Testis (tissue), 3 donors: ENCODE measurements around the gene DAZL. TPM values are rescaled to one million over a fixed set of nuclear protein-coding genes. Genes with fewer than 3 reads are reported as not detected.

Source experiments
- DNase-seq: peaks from one replicate; pipeline ENCODE4 v3.0.0-alpha.2; 2019
- H3K27ac ChIP-seq, 2 donors: fragments of 200-600 bp; sonication (generic); one replicate each; pipeline ENCODE4 v1.5.1; 2019
- H3K27me3 ChIP-seq: fragments of 200-600 bp; sonication (generic); one replicate; pipeline ENCODE4 v1.5.1; 2019
- H3K36me3 ChIP-seq: fragments of 200-600 bp; sonication (generic); one replicate; pipeline ENCODE4 v1.5.1; 2017; ENCODE audit warnings: low read depth; ENCODE audit errors: missing control alignments
- H3K4me1 ChIP-seq: fragments of 200-600 bp; sonication (generic); one replicate; pipeline ENCODE4 v1.5.1; 2019
- H3K4me3 ChIP-seq, 2 donors: fragments of 200-600 bp; sonication (generic); one replicate each; pipeline ENCODE4 v1.5.1; 2017 to 2019
- H3K9me3 ChIP-seq: fragments of 200-600 bp; sonication (generic); one replicate; pipeline ENCODE4 v1.5.1; 2017
- CTCF ChIP-seq, 3 experiments: fragments of 450-650 bp in 2 of 3; fragments of 200-600 bp in 1 of 3; sonication (generic) in 1 of 3; IDR thresholded peaks; one replicate each; pipeline ENCODE4 v1.5.1; 2016 to 2019; ENCODE audit warnings: antibody characterized with exemption in 3 of 3, mild to moderate bottlenecking in 2 of 3, moderate library complexity in 1 of 3
- POLR2A ChIP-seq: fragments of 450-650 bp; IDR thresholded peaks from one replicate; pipeline ENCODE4 v1.6.1; 2017; ENCODE audit warnings: antibody characterized with exemption, mild to moderate bottlenecking, moderate library complexity
- WGBS, 2 donors: methylation state at CpG; one replicate each; pipeline ENCODE4 v1.1.5; 2018; 5-methylcytosine and 5-hydroxymethylcytosine counted together
- intact Hi-C: fragments of 100-400 bp; cut with DNase I; formaldehyde crosslinking; loops from one replicate; pipeline ENCODE4 v1.15.1; 2023; ENCODE audit warnings: low total_unique reads
- polyA plus RNA-seq: library from polyadenylated mRNA; stranded (reverse); fragments of 350-450 nt; fragmentation: Illumina TruSeq; extraction: RNeasy Lipid Tissue Mini Kit (QIAGEN cat#74804); gene quantifications from one replicate; pipeline ENCODE4 v1.2.3, GENCODE V29; 2014; ENCODE audit warnings: low read depth, low replicate concordance; ENCODE audit not compliant: insufficient read depth
- total RNA-seq, 2 donors: library from RNA; depleted of rRNA; stranded (reverse); fragments of >200 nt; gene quantifications; one replicate each; pipeline ENCODE4 v1.2.3, GENCODE V29; 2016

The DAZL gene
- total and polyA plus RNA-seq, 3 donors from 2014 or later: 49.8 to 124 (median 71.5) TPM

- DNase-seq: no peak
- no peaks in the 10 kb centered on the region for H3K4me1 ChIP-seq
- H3K9me3 ChIP-seq: no peaks in the 10 kb centered on the region
- no peaks in the 10 kb centered on the region for H3K27me3 ChIP-seq
- TF ChIP-seq CTCF (IDR thresholded peaks at IDR 0.05) (no peak), POLR2A (no peak)
- H3K27ac ChIP-seq: no peak overlapping the region
- H3K4me3 ChIP-seq: no peak overlapping the region
- 84 to 89% methylated on average over 6 of the region's 6 CpGs for WGBS, 2 donors
- intact Hi-C loops: loop anchor here (10.0 kb wide), 1 partner anchor 259 kb away; no protein-coding TSS in a partner anchor
- no peaks in the 10 kb centered on the region for H3K36me3 ChIP-seq
Measured at GRCh38 chr3:16543242-16543864, 61.9 kb downstream of the DAZL start.

- intact Hi-C loops: no loop called here
Measured at GRCh38 chr3:16538507-16538906, 66.7 kb downstream of the DAZL start.

GRCh38 chr3:16536996-16537395 lies 68.2 kb downstream of the DAZL start:
- Histone ChIP-seq H3K27me3 (no peaks in the 10 kb centered on the region), H3K4me3 (no peak overlapping the region), H3K4me1 (no peaks in the 10 kb centered on the region), H3K27ac (no peak overlapping the region), H3K9me3 (no peaks in the 10 kb centered on the region), H3K36me3 (no peaks in the 10 kb centered on the region)
- DNase-seq: no peak
- intact Hi-C loops: no loop called here
- TF ChIP-seq POLR2A: no peak
- TF ChIP-seq CTCF (IDR thresholded peaks at IDR 0.05): no peak
- WGBS, 2 donors: 47 to 65% methylated on average over 3 of the region's 3 CpGs

More at GRCh38 chr3:16538507-16538906, 66.7 kb downstream of the DAZL start:
- TF ChIP-seq POLR2A (no peak), CTCF (IDR thresholded peaks at IDR 0.05) (no peak)
- DNase-seq: no peak
- 74 to 84% methylated on average over 4 of the region's 4 CpGs for WGBS, 2 donors
- Histone ChIP-seq H3K36me3 (no peaks in the 10 kb centered on the region), H3K4me1 (no peaks in the 10 kb centered on the region), H3K4me3 (no peak overlapping the region), H3K27ac (no peak overlapping the region), H3K27me3 (no peaks in the 10 kb centered on the region), H3K9me3 (no peaks in the 10 kb centered on the region)

Other genes starting within 250 kb of the DAZL start
- 10 to 100 TPM; 20.8 to 25.7 TPM for gene RFTN1, start 91.7 kb downstream of the DAZL start, total RNA-seq
- gene RFTN1, start 91.7 kb downstream of the DAZL start, polyA plus RNA-seq: 22.2 TPM